Adipose tissue (tissue), 3 donors: ENCODE measurements around the gene ZNF559. TPM values are rescaled to one million over a fixed set of nuclear protein-coding genes. Genes with fewer than 3 reads are reported as not detected.

ENCODE experiments used
- H3K27ac ChIP-seq: one replicate; pipeline ENCODE4 v1.5.1; 2013; ENCODE audit warnings: low read depth, low read length
- WGBS, 3 donors: extraction: QIAGEN DNeasy Blood & Tissue Kit; methylation state at CpG; one replicate each; pipeline ENCODE4 v1.1.7; 2013; 5-methylcytosine and 5-hydroxymethylcytosine counted together
- polyA plus RNA-seq, 3 donors: library from polyadenylated mRNA; stranded (reverse); fragments of 200-250 nt; gene quantifications; one replicate each; pipeline ENCODE4 v1.2.3, GENCODE V29; 2013
- donor health status: healthy with polysubstance abuse.
- donor health status: Bipolar disorder and iron deficiency.
- donor health status: healthy.

The ZNF559 gene
- polyA plus RNA-seq, 3 donors = 5.6 to 12.1 (median 6.2) TPM

DNA sequence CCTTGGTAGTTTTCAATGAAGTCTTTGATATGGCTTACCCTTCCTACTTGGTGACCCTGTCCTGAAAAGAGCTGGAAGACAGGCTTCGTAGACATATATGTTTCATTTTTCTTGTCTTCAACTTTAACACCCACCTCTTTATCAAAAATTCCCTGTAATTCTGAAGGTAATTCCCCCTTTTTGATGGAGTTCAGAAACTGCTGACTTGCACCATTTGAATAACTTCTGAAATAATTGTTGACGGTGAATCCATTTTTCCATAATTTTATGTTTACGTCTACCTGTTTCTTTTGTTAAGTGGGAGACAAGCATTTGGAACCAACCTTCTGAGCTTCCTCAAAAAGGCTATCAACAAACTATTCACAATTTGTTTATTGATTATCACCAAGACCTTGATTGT, 24.3 kb downstream of the ZNF559 start:
- 97 to 98% (median 98%) methylated on average over 3 of the region's 3 CpGs for WGBS, 3 donors
- no peak overlapping the region for H3K27ac ChIP-seq

DNA sequence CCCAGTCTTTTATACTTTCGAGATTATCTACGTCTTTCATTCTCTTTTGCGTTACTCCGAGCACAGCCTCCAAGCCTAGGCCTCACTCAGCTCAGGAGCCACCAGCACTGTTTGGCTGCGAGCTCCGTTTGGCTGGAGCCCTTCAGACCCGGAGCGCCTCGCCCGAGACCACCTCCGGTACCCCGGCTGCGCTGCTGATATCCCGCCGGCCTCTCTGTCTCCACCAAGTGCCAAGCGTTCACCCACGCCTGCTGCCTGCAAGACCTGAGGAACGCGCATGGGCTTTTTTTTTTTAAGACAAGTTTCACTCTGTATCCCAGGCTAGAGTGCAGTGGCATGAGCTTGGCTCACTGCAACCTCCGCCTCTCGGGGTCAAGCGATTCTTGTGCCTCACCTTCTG, 24.7 kb downstream of the ZNF559 start:
- H3K27ac ChIP-seq = no peak overlapping the region
- 96 to 99% (median 96%) methylated on average over 22 of the region's 22 CpGs for WGBS, 3 donors

DNA sequence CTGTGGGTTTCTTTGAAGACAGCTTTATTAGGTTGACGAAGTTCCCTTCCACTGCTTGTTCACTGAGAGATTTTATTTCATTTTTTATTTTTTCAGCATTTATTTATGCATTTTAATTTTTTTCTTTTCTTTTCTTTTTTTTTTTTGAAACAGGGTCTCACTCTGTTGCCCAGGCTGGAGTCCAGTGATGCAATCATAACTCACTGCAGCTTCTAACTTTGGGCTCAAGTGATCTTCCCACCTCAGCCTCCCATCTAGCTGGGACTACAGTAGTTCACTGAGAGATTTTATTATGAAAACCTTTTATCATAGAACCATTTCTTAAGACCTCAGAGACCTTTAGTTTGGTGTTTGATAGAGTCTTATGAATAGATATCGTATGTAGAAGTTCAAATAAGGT, 28.5 kb downstream of the ZNF559 start:
- WGBS, 3 donors = 95 to 100% (median 97%) methylated on average over 2 of the region's 2 CpGs
- no peak overlapping the region for H3K27ac ChIP-seq

DNA sequence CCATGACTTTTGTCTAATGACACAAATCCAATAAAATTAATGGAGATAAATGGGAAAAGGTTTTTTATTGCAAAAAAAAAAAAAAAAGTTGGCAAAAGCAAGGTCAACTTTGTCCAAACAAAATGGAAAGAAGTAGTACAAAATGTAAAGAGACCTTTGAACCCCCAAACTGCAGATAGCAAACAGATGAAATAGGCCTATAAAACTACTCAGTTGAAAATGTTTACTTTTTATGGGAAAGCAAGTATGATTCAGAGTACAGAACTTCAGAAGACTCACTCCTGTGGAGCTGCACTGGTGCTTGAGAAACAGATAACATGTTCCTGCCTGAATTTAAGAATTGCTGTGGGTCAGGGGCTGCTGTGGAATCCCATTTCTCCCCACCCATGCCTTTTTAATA, 29.0 kb downstream of the ZNF559 start:
- no peak overlapping the region for H3K27ac ChIP-seq

DNA sequence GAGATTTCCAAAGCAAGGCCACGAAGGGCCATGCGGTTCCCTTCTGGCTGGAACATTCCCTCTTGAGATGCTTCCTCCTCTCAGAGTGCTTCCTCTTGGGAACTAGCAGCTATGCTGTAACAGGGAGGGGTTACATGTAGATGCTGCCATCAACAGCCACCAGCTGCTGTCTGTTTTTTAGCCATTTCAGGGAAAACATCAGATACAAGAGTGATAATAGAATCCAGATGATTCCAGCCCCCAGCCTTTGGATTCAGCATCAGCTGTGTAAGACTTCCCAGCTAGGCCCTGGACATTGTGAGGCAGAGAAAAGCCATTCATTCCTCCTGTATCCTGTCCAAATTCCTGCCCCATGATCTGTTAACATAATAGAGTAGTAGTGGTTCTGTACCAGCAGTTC, 30.7 kb downstream of the ZNF559 start:
- WGBS, 3 donors = 90 to 98% (median 93%) methylated on average over 2 of the region's 2 CpGs
- no peak overlapping the region for H3K27ac ChIP-seq

DNA sequence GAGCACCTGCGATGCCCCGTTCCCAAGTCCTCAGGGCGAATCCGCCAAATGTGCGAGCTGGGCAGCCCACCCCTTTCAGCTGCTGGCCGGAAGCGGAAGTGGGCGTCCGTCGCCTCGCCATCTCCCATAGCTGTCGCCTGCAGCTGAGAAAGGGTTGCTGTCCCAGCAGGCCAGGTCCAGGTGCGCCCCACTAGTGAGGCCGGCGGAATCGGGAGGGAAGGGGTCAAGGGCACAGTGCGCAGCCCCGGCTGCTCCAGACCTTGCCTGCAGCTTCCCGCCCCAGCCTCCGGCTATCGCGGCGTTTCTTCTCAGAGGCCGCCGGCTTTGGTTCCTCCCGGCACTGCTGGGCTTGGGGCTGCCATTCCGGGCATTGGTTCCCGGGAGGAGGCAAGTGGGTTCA, 38.9 kb downstream of the ZNF559 start, which contains the start of gene ZNF177:
ZNF177 (plus strand) TSS at position 109 of the 400 bp plus-strand sequence. CDS start 15,299 bp downstream, outside the sequence.
- no peak within 1 kb of the TSS for H3K27ac ChIP-seq
- 1 to 4% (median 3%) methylated on average over 27 to 28 of the region's 28 CpGs for WGBS, 3 donors

DNA sequence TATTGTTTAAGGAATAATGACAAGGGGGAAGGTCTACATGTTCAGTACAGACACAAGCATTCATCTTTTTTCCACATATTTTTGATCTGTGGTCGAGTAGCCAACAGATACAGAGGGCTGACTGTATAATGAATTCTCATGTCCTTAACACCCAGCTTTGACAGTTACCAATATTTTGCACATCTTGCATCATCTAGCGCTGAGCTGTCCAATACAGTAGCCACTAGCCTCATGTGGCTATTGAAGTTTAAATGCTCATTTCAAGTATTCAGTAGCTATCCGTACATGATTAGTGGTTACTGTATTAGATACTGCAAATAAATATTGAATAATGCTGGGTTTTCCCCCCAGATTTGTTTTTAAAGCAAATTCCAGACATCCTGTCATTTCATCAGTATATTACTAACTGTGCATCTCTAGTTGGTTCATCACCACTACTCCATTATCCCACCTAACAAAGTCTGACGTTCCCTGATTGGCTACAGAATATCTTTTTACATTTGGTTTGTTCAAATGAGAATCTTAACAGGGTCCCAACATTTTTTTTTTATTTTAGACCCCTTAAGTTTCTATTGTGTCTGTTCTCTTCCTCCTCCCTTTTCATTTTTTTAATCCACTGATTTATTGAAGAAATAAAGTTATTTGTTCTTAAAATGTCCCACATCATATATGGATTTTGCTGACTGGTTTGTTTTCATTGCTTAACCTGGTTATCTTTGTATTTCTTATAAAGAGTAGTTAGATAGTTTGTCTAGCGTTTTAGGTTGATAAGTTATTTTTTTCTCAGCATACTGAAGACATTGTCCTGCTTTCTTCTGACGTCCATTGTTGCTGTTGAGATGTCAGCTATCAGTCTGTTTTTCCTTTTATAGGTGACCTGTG, 47.0 kb downstream of the ZNF559 start:
- H3K27ac ChIP-seq = no peak overlapping the region

DNA sequence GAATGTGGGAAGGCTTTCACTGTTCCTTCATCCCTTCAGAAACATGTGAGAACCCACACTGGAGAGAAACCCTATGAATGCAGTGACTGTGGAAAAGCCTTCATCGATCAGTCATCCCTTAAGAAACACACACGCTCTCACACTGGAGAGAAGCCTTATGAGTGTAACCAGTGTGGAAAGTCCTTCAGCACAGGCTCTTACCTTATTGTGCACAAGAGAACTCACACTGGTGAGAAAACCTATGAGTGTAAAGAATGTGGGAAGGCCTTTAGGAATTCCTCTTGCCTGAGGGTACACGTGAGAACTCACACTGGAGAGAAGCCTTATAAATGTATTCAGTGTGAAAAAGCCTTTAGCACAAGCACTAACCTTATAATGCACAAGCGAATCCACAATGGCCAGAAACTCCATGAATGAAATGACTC, 57.4 kb downstream of the ZNF559 start:
- 74 to 88% (median 84%) methylated on average over 4 of the region's 4 CpGs for WGBS, 3 donors
- no peak overlapping the region for H3K27ac ChIP-seq

More for the DNA sequence above, 47.0 kb downstream of the ZNF559 start:
- WGBS, 3 donors = 89 to 93% (median 92%) methylated on average over 6 of the region's 6 CpGs

Other genes with a start within 250 kb of the ZNF559 start
- not detected for gene OR1M1, start 237.1 kb upstream of the ZNF559 start, polyA plus RNA-seq
- gene OR7G2, start 216.7 kb upstream of the ZNF559 start, polyA plus RNA-seq = not detected
- gene OR7G1, start 208.4 kb upstream of the ZNF559 start, polyA plus RNA-seq = not detected
- gene OR7G3, start 197.2 kb upstream of the ZNF559 start, polyA plus RNA-seq = not detected
- 10 to 100 TPM; 12.4 to 18.8 (median 14.6) TPM for gene ZNF317, start 183.8 kb upstream of the ZNF559 start, polyA plus RNA-seq
- under 1 TPM; 0.03 to 0.11 (median 0.07) TPM for gene OR7D2, start 145.2 kb upstream of the ZNF559 start, polyA plus RNA-seq
- not detected for gene OR7D4, start 104.6 kb upstream of the ZNF559 start, polyA plus RNA-seq
- not detected for gene OR7E24, start 73.2 kb upstream of the ZNF559 start, polyA plus RNA-seq
- 1 to 10 TPM in 2 of 3 donors, under 1 TPM in 1; 0.34 to 1.8 (median 1.4) TPM for gene ZNF699, start 14.3 kb upstream of the ZNF559 start, polyA plus RNA-seq
- gene ZNF177, start 38.8 kb downstream of the ZNF559 start, polyA plus RNA-seq = under 1 TPM; 0.56 to 0.97 (median 0.89) TPM
- gene ZNF266, start 111.4 kb downstream of the ZNF559 start, polyA plus RNA-seq = 10 to 100 TPM; 10.8 to 12.9 (median 11.0) TPM
- gene ZNF560, start 174.4 kb downstream of the ZNF559 start, polyA plus RNA-seq = under 1 TPM in 1 of 3 donors, not detected in 2; 0.16 TPM
- 1 to 10 TPM; 2.6 to 3.4 (median 3.3) TPM for gene ZNF426, start 214.5 kb downstream of the ZNF559 start, polyA plus RNA-seq